GM12864 (cell line): ENCODE measurements around the gene USP9Y.

ENCODE experiments used
- DNase-seq: peaks from one replicate; pipeline ENCODE4 v3.0.0-alpha.2; 2011; ENCODE audit warnings: low read depth
- H3K4me3 ChIP-seq: 2 replicates; pipeline ENCODE4 v1.5.1; 2011; ENCODE audit warnings: mild to moderate bottlenecking, low read depth, low read length, control low read depth
- CTCF ChIP-seq: IDR thresholded peaks from 2 replicates; pipeline ENCODE4 v1.5.1; 2011; ENCODE audit warnings: low read depth, mild to moderate bottlenecking, moderate library complexity, low read length, control low read depth, inconsistent platforms; ENCODE audit errors: missing control alignments

USP9Y gene

GRCh38 chrY:12681535-12681934 is 19.5 kb upstream of the USP9Y start:
- no peak for DNase-seq
- H3K4me3 ChIP-seq, result no peak overlapping the region
- no peak for TF ChIP-seq CTCF

- H3K4me3 ChIP-seq, result no peak overlapping the region
- TF ChIP-seq CTCF, result no peak
- DNase-seq, result no peak
Observed at GRCh38 chrY:12688337-12688736, 12.7 kb upstream of the USP9Y start.

GRCh38 chrY:12700087-12700486 is 944 bp upstream of the USP9Y start:
- H3K4me3 ChIP-seq, result no peak overlapping the region
- no peak for TF ChIP-seq CTCF

GRCh38 chrY:12702174-12702573 is 1.1 kb downstream of the USP9Y start:
- no peak for TF ChIP-seq CTCF
- no peak for DNase-seq
- H3K4me3 ChIP-seq, result no peak overlapping the region

More at GRCh38 chrY:12700087-12700486, 944 bp upstream of the USP9Y start:
- DNase-seq, result no peak

- DNase-seq, result no peak
- no peak for TF ChIP-seq CTCF
- H3K4me3 ChIP-seq, result no peak overlapping the region
Observed at GRCh38 chrY:12710460-12710859, 9.4 kb downstream of the USP9Y start.

- DNase-seq, result no peak
- TF ChIP-seq CTCF, result no peak
- no peak overlapping the region for H3K4me3 ChIP-seq
Observed at GRCh38 chrY:12715376-12715775, 14.3 kb downstream of the USP9Y start.

- no peak for DNase-seq
- no peak overlapping the region for H3K4me3 ChIP-seq
- TF ChIP-seq CTCF, result no peak
Observed at GRCh38 chrY:12729746-12730145, 28.7 kb downstream of the USP9Y start.
